ENCODE results near the gene PTN.
"Not testable (repeated sequence)": the region's sequence is repeated elsewhere in the genome, so short reads cannot be mapped to it uniquely, and the experiment has no call there.

GRCh38 chr7:137268001-137268865 lies 75.3 kb downstream of the PTN start:
- TF ChIP-seq SP2 (tag by site-specific recombination; IDR thresholded peaks at IDR 0.05); ZNF394 (tag by site-specific recombination; IDR thresholded peaks at IDR 0.05; ENCODE audit: borderline replicate concordance); REST (tag by site-specific recombination; IDR thresholded peaks at IDR 0.05); ZFHX2 (tag by site-specific recombination; conservative IDR thresholded peaks at IDR 0.05); TRIM28 (IDR thresholded peaks at IDR 0.05; ENCODE audit: borderline replicate concordance, low read length); ZBTB20 (tag by site-specific recombination; IDR thresholded peaks at IDR 0.05); ZBTB26 (tag by site-specific recombination; optimal IDR thresholded peaks at IDR 0.05); CTCF (tag by site-specific recombination; IDR thresholded peaks at IDR 0.05); ZNF449 (tag by site-specific recombination; IDR thresholded peaks at IDR 0.05); ZNF549 (tag by site-specific recombination; IDR thresholded peaks at IDR 0.05); ZNF335 (tag by site-specific recombination; conservative IDR thresholded peaks at IDR 0.05); ZNF707 (tag by site-specific recombination; IDR thresholded peaks at IDR 0.05): not testable (repeated sequence)

Data from HEK293 (cell line).